Iris pigment epithelial cell (primary cell): ENCODE measurements around the gene INPP4B.
A peak's percentile ranks its signal among the peaks of the same experiment; 100 is the strongest.

Experiments used
- DNase-seq: peaks from one replicate; pipeline ENCODE4 v3.0.0-alpha.2; 2011; ENCODE audit warnings: low read depth

INPP4B gene

GRCh38 chr4:142846108-142846728 is at the start of gene INPP4B:
Gene INPP4B, minus strand, starts transcription at chr4:142846301.
- DNase-seq: peak; percentile 50

DNA sequence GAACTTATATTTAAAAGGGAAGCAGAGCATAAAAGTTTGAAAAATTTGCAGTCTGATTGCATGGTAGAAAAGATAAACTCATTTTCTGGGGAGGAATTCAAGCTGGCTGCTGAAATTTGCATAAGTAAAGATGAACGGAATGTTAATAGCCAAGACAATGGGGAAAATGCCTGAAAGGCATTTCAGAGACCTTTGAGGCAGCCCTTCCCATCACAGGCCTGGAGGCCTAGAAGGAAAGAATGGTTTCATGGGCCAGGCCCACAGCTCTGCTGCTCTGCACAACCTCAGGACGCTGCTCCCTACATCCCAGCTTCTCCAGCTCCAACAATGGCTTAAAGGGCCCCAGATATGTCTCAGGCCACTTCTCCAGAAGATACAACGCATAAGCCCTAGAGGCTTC is 46.9 kb upstream of the INPP4B start:
- DNase-seq: no peak

GRCh38 chr4:142886566-142886965 is 40.5 kb upstream of the INPP4B start:
- no peak for DNase-seq

GRCh38 chr4:142883040-142883832 is 37.1 kb upstream of the INPP4B start:
- peak; percentile 6 for DNase-seq

DNA sequence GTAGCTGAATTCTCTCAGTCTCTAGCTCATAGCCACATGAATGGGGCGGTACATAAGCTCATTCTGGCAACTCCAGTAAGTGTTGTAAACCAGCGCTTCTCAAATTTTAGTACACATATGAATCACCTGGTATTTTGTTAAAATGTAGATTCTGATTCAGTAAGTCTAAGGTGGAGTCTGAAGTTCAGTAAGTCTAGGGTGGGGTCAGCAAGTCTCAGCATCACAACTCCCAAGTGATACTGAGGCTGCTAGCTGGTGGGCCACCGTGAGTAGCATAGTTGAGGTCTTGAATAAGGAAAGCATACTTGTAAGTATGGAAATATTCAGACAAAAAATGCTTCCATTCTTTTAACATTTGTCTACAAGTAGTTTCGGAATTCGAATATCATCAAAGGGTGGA is 36.1 kb upstream of the INPP4B start:
- no peak for DNase-seq

- DNase-seq: no peak
Measured at GRCh38 chr4:142881331-142881730, 35.2 kb upstream of the INPP4B start.

GRCh38 chr4:142875117-142875516 is 29.0 kb upstream of the INPP4B start:
- no peak for DNase-seq

DNA sequence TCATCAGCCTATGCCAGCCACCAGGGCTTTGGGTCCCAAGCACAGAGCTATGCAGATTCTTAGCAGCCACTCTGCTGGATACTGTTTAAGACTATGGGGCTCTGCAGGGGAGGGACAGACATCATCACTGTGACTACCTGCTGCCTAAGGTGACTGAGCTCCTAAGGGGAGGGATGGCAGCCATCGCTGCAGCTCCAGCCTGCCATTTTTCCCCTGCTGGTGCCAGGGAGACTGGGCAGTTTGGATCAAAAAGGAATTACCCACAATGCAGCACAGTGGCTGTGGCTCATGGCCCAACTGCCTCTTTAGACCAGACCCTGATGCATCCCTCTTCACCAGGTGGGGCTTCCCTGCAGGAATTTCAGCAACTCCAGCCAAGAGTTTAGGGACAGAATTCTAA is 28.6 kb upstream of the INPP4B start:
- no peak for DNase-seq

GRCh38 chr4:142866685-142867084 is 20.6 kb upstream of the INPP4B start:
- DNase-seq: no peak

DNA sequence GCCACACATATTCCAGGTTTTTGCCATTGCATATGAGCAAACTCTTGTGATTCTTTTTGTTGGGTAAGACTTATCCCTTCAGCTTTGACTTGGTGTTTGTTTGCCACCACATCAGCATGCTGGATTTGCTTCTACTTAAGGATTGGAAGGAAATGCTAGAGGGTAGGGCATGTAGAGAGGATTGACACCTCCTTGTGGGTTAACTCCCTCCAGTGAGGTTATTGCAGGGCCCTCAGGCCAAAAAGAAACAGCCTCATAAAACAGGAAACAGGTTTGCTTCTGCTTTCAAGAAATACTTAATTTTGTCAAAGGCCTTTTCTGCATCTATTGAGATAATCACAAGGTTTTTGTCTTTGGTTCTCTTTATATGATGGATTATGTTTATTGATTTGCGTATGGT is 15.2 kb upstream of the INPP4B start:
- no peak for DNase-seq

DNA sequence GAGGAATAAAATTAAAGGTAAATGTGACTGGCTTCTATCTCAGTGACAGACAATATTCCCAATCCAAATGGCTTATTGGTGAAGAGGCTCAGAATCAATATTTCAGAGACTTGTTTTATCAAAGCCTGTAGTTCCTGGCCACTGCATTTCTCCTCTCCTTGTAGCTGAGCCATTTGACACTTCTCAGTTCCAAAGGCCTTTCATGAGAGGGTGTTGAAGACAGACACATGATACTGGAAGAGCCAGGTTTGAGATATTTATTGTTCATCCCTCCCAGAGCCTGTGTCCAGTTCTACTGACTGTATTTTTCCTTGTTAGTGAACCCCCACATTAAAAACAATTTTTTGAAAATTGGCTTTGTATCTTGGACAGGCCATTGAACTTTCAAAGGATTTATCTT is 12.9 kb upstream of the INPP4B start:
- DNase-seq: no peak

GRCh38 chr4:142858446-142858845 is 12.3 kb upstream of the INPP4B start:
- no peak for DNase-seq

DNA sequence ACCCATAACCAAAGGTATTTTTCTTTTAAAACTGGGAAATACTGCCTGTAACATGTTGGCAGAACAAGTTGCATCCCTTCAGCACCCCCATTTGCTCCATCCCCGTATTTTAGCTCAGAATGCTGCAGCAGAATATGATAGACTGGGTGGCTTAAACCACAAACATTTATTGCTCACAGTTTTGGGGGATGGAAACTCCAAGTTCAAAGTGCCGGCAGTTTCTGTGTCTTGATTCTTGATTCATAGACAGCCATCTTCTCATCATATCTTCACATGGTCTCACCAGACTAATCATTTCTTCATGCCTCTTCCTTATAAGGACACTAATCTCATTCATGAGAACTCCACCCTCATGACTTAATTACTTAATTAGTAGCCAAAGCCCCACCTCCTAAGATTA is 10.5 kb upstream of the INPP4B start:
- no peak for DNase-seq

GRCh38 chr4:142850478-142850877 is 4.4 kb upstream of the INPP4B start:
- no peak for DNase-seq

- no peak for DNase-seq
Measured at GRCh38 chr4:142846729-142847596, 862 bp upstream of the INPP4B start.

DNA sequence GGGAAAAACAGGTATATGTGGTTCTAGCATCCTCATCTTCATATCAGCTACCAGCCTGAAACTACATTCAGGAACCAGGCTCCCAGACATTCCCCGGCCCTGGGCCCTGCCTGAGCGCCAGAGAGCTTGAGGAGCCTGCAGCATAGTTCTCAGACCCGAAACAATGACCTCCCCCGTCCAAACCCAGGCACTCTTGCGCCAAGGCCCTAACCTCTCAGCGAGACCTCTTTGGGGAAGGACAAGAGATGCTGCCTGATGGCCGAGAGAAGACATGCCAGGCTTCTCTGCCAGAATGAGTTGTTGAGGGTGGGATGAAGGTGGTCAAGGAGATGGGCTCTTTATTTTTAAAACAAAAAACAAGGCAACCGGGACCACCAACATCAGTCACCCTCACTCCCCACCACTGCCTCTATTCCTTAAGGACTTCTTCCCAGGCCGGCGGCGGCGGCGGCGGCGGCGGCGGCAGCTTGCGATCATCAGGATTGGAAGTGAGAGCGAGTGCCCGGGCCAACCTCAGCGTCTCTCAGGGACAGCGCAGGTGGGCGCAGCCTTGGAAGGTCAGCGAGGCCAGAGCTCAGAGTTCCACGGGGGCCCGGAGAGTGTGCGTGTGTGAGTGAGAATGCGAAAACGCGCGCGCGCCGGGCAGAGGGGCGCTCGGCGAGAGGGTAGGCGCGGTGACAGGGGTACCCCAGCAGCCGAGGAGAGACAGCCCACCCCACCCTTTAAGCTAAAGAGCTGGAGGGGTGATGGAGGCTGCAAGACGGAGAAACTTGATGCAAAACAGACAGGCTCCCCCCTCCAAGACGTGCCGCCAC is 601 bp downstream of the INPP4B start:
- peak; percentile 8 for DNase-seq

- no peak for DNase-seq
Measured at GRCh38 chr4:142844782-142845181, 1.3 kb downstream of the INPP4B start.

GRCh38 chr4:142840516-142841123 is 5.5 kb downstream of the INPP4B start:
- DNase-seq: peak; percentile 56

DNA sequence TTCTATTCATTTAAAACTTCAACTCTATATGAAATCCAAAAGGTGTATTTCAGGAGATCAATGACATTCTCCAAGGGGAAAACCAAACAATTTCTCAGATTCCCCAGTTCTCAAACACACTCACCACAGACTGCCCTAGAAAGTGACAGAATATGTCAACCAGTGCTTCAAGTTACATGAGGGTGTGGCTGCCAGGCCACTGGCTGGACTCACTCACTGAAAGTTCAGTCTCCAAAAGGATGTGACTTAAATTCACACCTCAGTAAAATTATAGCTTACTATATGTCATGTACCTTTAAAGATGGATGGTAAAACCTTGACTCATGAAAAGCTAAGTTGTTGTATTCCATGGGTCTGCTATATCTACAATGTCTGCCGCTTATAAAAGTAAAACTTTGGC is 7.3 kb downstream of the INPP4B start:
- DNase-seq: no peak

GRCh38 chr4:142832022-142832421 is 14.1 kb downstream of the INPP4B start:
- DNase-seq: no peak

DNA sequence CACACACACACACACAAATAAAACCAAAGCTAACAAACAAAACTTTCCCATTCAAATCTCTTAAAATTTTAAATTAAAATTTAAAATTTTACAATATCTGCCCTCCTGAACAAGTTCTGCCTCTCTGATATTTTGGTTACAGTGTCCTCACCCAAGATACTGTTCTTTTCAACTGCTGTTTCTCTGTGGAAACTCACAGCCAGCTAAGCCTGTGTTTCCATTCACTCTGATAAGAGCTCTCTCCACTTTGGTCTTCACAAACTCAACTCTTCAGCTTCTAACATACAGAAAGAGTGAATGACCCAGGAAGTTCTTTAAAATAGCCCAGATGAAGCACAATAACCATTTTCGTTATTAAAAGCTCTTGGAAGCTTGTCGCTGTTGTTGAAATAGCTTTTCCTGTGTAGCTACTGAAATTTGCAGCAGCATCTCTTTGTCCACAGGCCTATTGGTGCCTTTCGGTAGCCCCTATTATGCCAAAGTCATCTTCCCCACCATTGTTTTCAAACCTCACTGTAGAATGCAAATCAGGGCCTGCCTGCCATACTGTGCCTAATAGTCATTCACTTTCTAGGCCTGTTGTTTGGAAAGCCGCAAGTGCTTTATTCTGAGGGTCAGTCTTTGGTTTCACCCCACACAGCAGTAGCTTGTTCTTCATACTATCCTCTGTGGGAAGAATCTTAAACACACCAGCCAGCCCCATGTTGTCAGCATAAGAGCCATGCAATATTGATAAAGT is 19.4 kb downstream of the INPP4B start:
- DNase-seq: no peak
